Right ventricle myocardium superior (tissue), 1 donor: ENCODE measurements around the gene ORAI2. TPM values are rescaled to one million over a fixed set of nuclear protein-coding genes. Genes with fewer than 3 reads are reported as not detected.
A peak's percentile ranks its signal among the peaks of the same experiment; 100 is the strongest.
"Not testable (repeated sequence)": the region's sequence is repeated elsewhere in the genome, so short reads cannot be mapped to it uniquely, and the experiment has no call there.

Source experiments
- ATAC-seq: fragments of 200-7000 bp; cut with Tn5 transposase; one replicate; pipeline ENCODE4 v1.9.1; 2020; ENCODE audit warnings: mild to moderate bottlenecking; ENCODE audit not compliant: poor library complexity
- DNase-seq: peaks from one replicate; pipeline ENCODE4 v3.0.0-alpha.2; 2020
- intact Hi-C: fragments of 100-400 bp; cut with DNase I; formaldehyde crosslinking; loops from one replicate; pipeline ENCODE4 v1.11.2; 2022
- total RNA-seq: library from RNA; stranded (reverse); fragmentation: NEBNext Ultra II Directional; extraction: Animal tissue kit (Norgen Biotek cat#: 25700); gene quantifications from one replicate; pipeline ENCODE4 v1.2.1, GENCODE V29; 2021
- donor health status: DM: no; HTN: yes; CAD: no; lungs with severe emphysema.

The ORAI2 gene
- total RNA-seq, 1 donor from 2014 or later, result 4.3 TPM

GRCh38 chr7:102436118-102436517 lies 2.7 kb downstream of the ORAI2 start:
- no peak for DNase-seq
- intact Hi-C loops, result no loop called here
- ATAC-seq, result no peak

GRCh38 chr7:102439963-102440795 lies 6.8 kb downstream of the ORAI2 start:
- intact Hi-C loops, result no loop called here
- DNase-seq, result peak; percentile 75
- ATAC-seq, result peak; percentile 73

GRCh38 chr7:102444961-102445673 lies 11.7 kb downstream of the ORAI2 start:
- no peak for DNase-seq
- ATAC-seq, result no peak
- intact Hi-C loops, result no loop called here

- ATAC-seq (no peak), DNase-seq (no peak)
- intact Hi-C loops, result no loop called here
Measured at GRCh38 chr7:102445674-102446071, 12.3 kb downstream of the ORAI2 start.

GRCh38 chr7:102446387-102447156 lies 13.2 kb downstream of the ORAI2 start:
- ATAC-seq (no peak), DNase-seq (no peak)
- intact Hi-C loops, result no loop called here

GRCh38 chr7:102447311-102447710 lies 13.9 kb downstream of the ORAI2 start:
- intact Hi-C loops, result no loop called here
- DNase-seq (no peak), ATAC-seq (no peak)

- DNase-seq, result no peak
- no peak for ATAC-seq
- intact Hi-C loops, result no loop called here
Measured at GRCh38 chr7:102449136-102449535, 15.8 kb downstream of the ORAI2 start.

- intact Hi-C loops, result no loop called here
Measured at GRCh38 chr7:102450242-102450641, 16.9 kb downstream of the ORAI2 start.

GRCh38 chr7:102451371-102452054 lies 18.1 kb downstream of the ORAI2 start:
- intact Hi-C loops, result no loop called here
- DNase-seq (no peak), ATAC-seq (no peak)

More at GRCh38 chr7:102450242-102450641, 16.9 kb downstream of the ORAI2 start:
- DNase-seq (no peak), ATAC-seq (peak; percentile 30)

- intact Hi-C loops, result no loop called here
- DNase-seq, result no peak
- ATAC-seq, result no peak
Measured at GRCh38 chr7:102452451-102452850, 19.1 kb downstream of the ORAI2 start.

GRCh38 chr7:102453319-102453718 lies 19.9 kb downstream of the ORAI2 start:
- peak; percentile 60 for ATAC-seq
- DNase-seq, result no peak
- intact Hi-C loops, result no loop called here

GRCh38 chr7:102454468-102454867 lies 21.1 kb downstream of the ORAI2 start:
- intact Hi-C loops, result no loop called here
- DNase-seq, result no peak
- ATAC-seq, result no peak

- intact Hi-C loops, DNase-seq, ATAC-seq: not testable (repeated sequence)
Measured at GRCh38 chr7:102454932-102455331, 21.6 kb downstream of the ORAI2 start.

- ATAC-seq (no peak), DNase-seq (no peak)
- intact Hi-C loops, result no loop called here
Measured at GRCh38 chr7:102455596-102455995, 22.2 kb downstream of the ORAI2 start.

- ATAC-seq (no peak), DNase-seq (no peak)
- intact Hi-C loops, result no loop called here
Measured at GRCh38 chr7:102456327-102456726, 23.0 kb downstream of the ORAI2 start.

- DNase-seq, result no peak
- ATAC-seq, result no peak
- intact Hi-C loops, result no loop called here
Measured at GRCh38 chr7:102457352-102457924, 24.1 kb downstream of the ORAI2 start.

GRCh38 chr7:102459221-102459844 lies 26.0 kb downstream of the ORAI2 start:
- DNase-seq (no peak), ATAC-seq (no peak)
- intact Hi-C loops, result no loop called here

GRCh38 chr7:102460467-102460866 lies 27.1 kb downstream of the ORAI2 start:
- ATAC-seq, result no peak
- intact Hi-C loops, result no loop called here
- DNase-seq, result no peak
